Measurements from ENCODE around the gene CPNE6. TPM values are rescaled to one million over a fixed set of nuclear protein-coding genes. Genes with fewer than 3 reads are reported as not detected.

CPNE6 gene
- total RNA-seq, 6 donors from 2014 or later: not detected

DNA sequence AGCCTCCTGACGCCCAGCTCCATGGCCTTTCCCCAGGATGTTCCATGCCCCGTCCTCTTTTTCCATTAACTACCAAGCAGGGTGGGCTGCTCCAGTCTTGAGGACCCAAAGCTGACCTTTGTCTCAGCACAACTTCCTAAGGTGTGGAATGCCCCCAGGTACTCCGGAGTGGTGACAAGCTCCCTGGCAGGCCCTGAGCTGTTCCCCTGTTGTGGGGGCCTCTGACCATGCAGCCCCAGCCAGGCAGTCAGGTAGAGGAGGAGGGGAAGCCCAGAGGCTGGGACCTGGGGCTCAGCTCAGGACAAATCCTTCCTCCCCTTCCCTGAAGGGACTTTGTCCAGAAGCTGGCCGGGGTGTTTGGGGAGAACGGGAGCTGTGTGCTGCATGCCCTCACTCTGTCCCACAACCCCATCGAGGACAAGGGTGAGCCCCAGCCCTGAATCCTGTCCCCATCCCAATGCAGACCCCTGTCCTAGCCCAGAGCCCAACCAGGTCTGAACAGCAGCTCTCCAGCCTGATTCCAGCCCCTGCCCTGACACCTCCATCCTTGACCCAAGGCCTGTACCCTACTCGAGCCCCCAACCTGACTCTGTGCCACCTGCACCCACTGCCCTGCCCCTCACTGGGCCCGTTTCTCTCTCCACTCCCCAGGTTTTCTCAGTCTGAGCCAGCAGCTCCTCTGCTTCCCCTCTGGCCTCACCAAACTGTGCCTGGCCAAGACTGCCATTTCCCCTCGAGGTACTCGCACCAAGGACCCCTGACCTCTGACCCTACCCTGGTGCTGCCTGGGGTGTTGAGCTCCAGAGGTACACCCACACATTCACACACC is 15.2 kb upstream of the CPNE6 start:
- peaks cover 0 to 1% (median 0%) of the 10 kb centered on the region in 4 donors for H3K27me3 ChIP-seq
- H3K36me3 ChIP-seq: no peaks in the 10 kb centered on the region
- no peak for TF ChIP-seq EP300 (IDR thresholded peaks at IDR 0.05)
- TF ChIP-seq, protein P1, sequence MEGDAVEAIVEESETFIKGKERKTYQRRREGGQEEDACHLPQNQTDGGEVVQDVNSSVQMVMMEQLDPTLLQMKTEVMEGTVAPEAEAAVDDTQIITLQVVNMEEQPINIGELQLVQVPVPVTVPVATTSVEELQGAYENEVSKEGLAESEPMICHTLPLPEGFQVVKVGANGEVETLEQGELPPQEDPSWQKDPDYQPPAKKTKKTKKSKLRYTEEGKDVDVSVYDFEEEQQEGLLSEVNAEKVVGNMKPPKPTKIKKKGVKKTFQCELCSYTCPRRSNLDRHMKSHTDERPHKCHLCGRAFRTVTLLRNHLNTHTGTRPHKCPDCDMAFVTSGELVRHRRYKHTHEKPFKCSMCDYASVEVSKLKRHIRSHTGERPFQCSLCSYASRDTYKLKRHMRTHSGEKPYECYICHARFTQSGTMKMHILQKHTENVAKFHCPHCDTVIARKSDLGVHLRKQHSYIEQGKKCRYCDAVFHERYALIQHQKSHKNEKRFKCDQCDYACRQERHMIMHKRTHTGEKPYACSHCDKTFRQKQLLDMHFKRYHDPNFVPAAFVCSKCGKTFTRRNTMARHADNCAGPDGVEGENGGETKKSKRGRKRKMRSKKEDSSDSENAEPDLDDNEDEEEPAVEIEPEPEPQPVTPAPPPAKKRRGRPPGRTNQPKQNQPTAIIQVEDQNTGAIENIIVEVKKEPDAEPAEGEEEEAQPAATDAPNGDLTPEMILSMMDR (IDR thresholded peaks at IDR 0.05): no peak
- TF ChIP-seq POLR2AphosphoS5 (IDR thresholded peaks at IDR 0.05): no peak
- TF ChIP-seq POLR2A (IDR thresholded peaks at IDR 0.05): no peak
- WGBS, 2 donors: 82 to 86% methylated on average over 10 of the region's 10 CpGs
- ATAC-seq (ENCODE audit: low FRiP score in 2 of 2): no peak
- DNase-seq: peak in 1 of 2 donors; percentile 11
- peaks cover 14 to 21% (median 17%) of the 10 kb centered on the region in 4 donors for H3K4me1 ChIP-seq
- no peaks in the 10 kb centered on the region for H3K9me3 ChIP-seq
- H3K4me3 ChIP-seq: no peak overlapping the region
- H3K27ac ChIP-seq: no peak overlapping the region

DNA sequence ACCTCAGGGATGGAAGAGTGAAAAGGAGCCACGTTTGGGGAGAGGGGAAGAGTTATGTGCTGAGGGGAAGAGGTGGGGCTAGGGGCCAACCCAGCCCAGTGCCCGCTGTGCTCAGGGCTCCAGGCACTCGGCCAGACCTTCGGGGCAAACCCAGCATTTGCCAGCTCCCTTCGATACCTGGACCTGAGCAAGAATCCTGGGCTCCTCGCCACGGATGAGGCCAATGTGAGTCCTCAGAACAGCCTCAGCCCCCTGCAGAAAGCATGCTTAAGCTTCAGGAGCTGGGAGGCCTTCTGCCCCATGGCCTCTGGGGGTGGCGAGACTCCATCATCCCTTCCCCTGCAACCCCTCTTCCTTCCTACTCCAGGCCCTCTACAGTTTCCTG is 14.6 kb upstream of the CPNE6 start:
- H3K36me3 ChIP-seq: no peaks in the 10 kb centered on the region
- no peak overlapping the region for H3K4me3 ChIP-seq
- ATAC-seq (ENCODE audit: low FRiP score in 2 of 2) (no peak), DNase-seq (no peak)
- peaks cover 0 to 1% (median 0%) of the 10 kb centered on the region in 4 donors for H3K27me3 ChIP-seq
- 71 to 89% methylated on average over 1 to 8 of the region's 8 CpGs for WGBS, 2 donors
- no peak for TF ChIP-seq POLR2AphosphoS5 (IDR thresholded peaks at IDR 0.05)
- no peak for TF ChIP-seq POLR2A (IDR thresholded peaks at IDR 0.05)
- no peak for TF ChIP-seq EP300 (IDR thresholded peaks at IDR 0.05)
- TF ChIP-seq, protein P1 (IDR thresholded peaks at IDR 0.05): no peak
- peaks cover 10 to 15% (median 11%) of the 10 kb centered on the region in 4 donors for H3K4me1 ChIP-seq
- H3K27ac ChIP-seq: no peak overlapping the region
- no peaks in the 10 kb centered on the region for H3K9me3 ChIP-seq

DNA sequence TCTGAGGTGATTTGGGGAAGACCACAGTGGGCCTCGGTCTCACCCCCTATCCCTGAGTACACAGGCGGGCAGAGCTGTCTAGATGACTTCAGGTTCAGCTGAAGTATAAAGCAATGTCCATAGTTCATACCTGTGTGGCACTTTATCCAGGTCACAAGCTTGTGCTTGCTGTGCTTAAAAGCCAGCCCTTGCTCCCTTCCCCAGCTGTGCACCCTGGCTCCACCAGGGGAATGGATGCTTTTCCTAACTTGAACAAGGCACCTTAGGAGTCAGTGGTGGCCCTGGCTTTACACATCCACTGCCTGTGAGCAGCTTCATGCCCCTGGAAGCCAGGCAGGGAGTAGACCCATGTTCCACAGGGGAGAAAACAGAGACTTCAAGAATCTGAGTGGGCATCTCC is 14.1 kb upstream of the CPNE6 start:
- H3K27me3 ChIP-seq: no peaks in the 10 kb centered on the region
- H3K4me3 ChIP-seq: no peak overlapping the region
- peaks cover 6 to 10% (median 7%) of the 10 kb centered on the region in 4 donors for H3K4me1 ChIP-seq
- H3K36me3 ChIP-seq: no peaks in the 10 kb centered on the region
- WGBS, 2 donors: 70 to 88% methylated on average over 2 of the region's 2 CpGs
- TF ChIP-seq, protein P1 (IDR thresholded peaks at IDR 0.05): no peak
- TF ChIP-seq POLR2A (IDR thresholded peaks at IDR 0.05) (no peak), EP300 (IDR thresholded peaks at IDR 0.05) (no peak), POLR2AphosphoS5 (IDR thresholded peaks at IDR 0.05) (no peak)
- no peaks in the 10 kb centered on the region for H3K9me3 ChIP-seq
- ATAC-seq (ENCODE audit: low FRiP score in 2 of 2): no peak
- DNase-seq: no peak
- no peak overlapping the region for H3K27ac ChIP-seq

DNA sequence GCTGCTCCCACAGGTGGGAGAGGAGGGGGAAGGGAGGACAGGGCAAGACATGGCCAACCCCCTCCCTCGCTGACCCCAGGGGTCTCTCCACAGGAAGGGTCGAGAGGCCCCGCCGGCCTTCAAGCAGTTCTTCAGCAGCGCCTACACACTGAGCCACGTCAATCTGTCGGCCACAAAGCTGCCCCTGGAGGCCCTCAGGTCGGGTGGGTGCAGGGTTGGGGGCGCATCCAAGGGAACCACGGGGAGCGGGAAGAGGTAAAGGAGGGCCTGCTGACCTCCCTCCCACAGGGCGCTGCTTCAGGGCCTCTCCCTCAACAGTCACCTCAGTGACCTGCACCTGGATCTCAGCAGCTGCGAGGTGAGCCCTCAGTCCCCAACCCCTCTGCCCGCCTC is 13.5 kb upstream of the CPNE6 start:
- H3K4me1 ChIP-seq: peaks cover 0 to 4% (median 1%) of the 10 kb centered on the region in 4 donors
- DNase-seq (no peak), ATAC-seq (ENCODE audit: low FRiP score in 2 of 2) (no peak)
- H3K4me3 ChIP-seq: no peak overlapping the region
- H3K27ac ChIP-seq: no peak overlapping the region
- 45 to 56% methylated on average over 5 to 13 of the region's 14 CpGs for WGBS, 2 donors
- no peaks in the 10 kb centered on the region for H3K36me3 ChIP-seq
- H3K9me3 ChIP-seq: no peaks in the 10 kb centered on the region
- TF ChIP-seq POLR2AphosphoS5 (IDR thresholded peaks at IDR 0.05) (no peak), POLR2A (IDR thresholded peaks at IDR 0.05) (no peak), EP300 (IDR thresholded peaks at IDR 0.05) (no peak)
- TF ChIP-seq, protein P1 (IDR thresholded peaks at IDR 0.05): no peak
- H3K27me3 ChIP-seq: no peaks in the 10 kb centered on the region

Measured in upper lobe of left lung (tissue), 6 donors.